CD4-positive, alpha-beta T cell treated with Interleukin-12 subunit alpha and Interleukin-12 subunit beta, for 1 hour (primary cell): ENCODE measurements around the gene IGFN1.
A peak's percentile ranks its signal among the peaks of the same experiment; 100 is the strongest.

Experiments
- DNase-seq: peaks from one replicate; pipeline ENCODE4 v3.0.0-alpha.2; 2020

Gene IGFN1

GRCh38 chr1:201164645-201165044, 26.0 kb upstream of the IGFN1 start:
- no peak for DNase-seq

GRCh38 chr1:201167041-201167991, 23.3 kb upstream of the IGFN1 start:
- no peak for DNase-seq

GRCh38 chr1:201169203-201169602, 21.4 kb upstream of the IGFN1 start:
- no peak for DNase-seq

GRCh38 chr1:201169971-201170532, 20.6 kb upstream of the IGFN1 start:
- DNase-seq = no peak

- DNase-seq = peak; percentile 81
These were observed 20.0 kb upstream of the IGFN1 start for GRCh38 chr1:201170533-201171062.

GRCh38 chr1:201171063-201172036, 19.3 kb upstream of the IGFN1 start:
- DNase-seq = peak; percentile 45

GRCh38 chr1:201172326-201172725, 18.3 kb upstream of the IGFN1 start:
- DNase-seq = no peak

- DNase-seq = no peak
These were observed 17.5 kb upstream of the IGFN1 start for GRCh38 chr1:201172999-201173610.

- no peak for DNase-seq
These were observed 16.9 kb upstream of the IGFN1 start for GRCh38 chr1:201173736-201174135.

GRCh38 chr1:201175820-201176500, 14.7 kb upstream of the IGFN1 start:
- no peak for DNase-seq

- DNase-seq = no peak
These were observed 13.7 kb upstream of the IGFN1 start for GRCh38 chr1:201176940-201177339.

GRCh38 chr1:201178718-201179117, 11.9 kb upstream of the IGFN1 start:
- no peak for DNase-seq

- no peak for DNase-seq
These were observed 10.5 kb upstream of the IGFN1 start for GRCh38 chr1:201180141-201180540.

- DNase-seq = no peak
These were observed 9.7 kb upstream of the IGFN1 start for GRCh38 chr1:201180901-201181300.

GRCh38 chr1:201181323-201181722, 9.3 kb upstream of the IGFN1 start:
- DNase-seq = no peak

- DNase-seq = no peak
These were observed 8.9 kb upstream of the IGFN1 start for GRCh38 chr1:201181726-201182125.

GRCh38 chr1:201183209-201183608, 7.4 kb upstream of the IGFN1 start:
- no peak for DNase-seq

- no peak for DNase-seq
These were observed 6.9 kb upstream of the IGFN1 start for GRCh38 chr1:201183753-201184152.

- no peak for DNase-seq
These were observed 6.1 kb upstream of the IGFN1 start for GRCh38 chr1:201184307-201185122.

- DNase-seq = no peak
These were observed 5.5 kb upstream of the IGFN1 start for GRCh38 chr1:201185123-201185453.

- no peak for DNase-seq
These were observed 5.0 kb upstream of the IGFN1 start for GRCh38 chr1:201185527-201186128.
